IPS-18a (cell line): ENCODE data around the gene TTLL11.

Experiments used
- H3K27ac ChIP-seq: one replicate; pipeline ENCODE4 v1.5.1; 2013; ENCODE audit warnings: low read length
- H3K27me3 ChIP-seq: one replicate; pipeline ENCODE4 v1.6.1; 2013; ENCODE audit warnings: mild to moderate bottlenecking, low read length; ENCODE audit not compliant: control insufficient read depth, insufficient read depth
- H3K36me3 ChIP-seq: one replicate; pipeline ENCODE4 v1.6.1; 2013; ENCODE audit warnings: low read depth, low read length; ENCODE audit not compliant: control insufficient read depth
- H3K4me1 ChIP-seq: one replicate; pipeline ENCODE4 v1.6.1; 2013; ENCODE audit warnings: low read depth, low read length; ENCODE audit not compliant: control insufficient read depth
- H3K4me3 ChIP-seq: one replicate; pipeline ENCODE4 v1.5.1; 2013; ENCODE audit warnings: low read length
- H3K9ac ChIP-seq: one replicate; pipeline ENCODE4 v1.6.1; 2013; ENCODE audit warnings: mild to moderate bottlenecking, low read length, moderate library complexity
- H3K9me3 ChIP-seq: one replicate; pipeline ENCODE4 v1.6.1; 2013; ENCODE audit warnings: low read depth, low read length; ENCODE audit not compliant: control insufficient read depth

Gene TTLL11

GRCh38 chr9:121783521-121784507, 309.3 kb downstream of the TTLL11 start:
- peaks cover 14% of the 10 kb centered on the region for H3K36me3 ChIP-seq
- H3K9ac ChIP-seq = no peak overlapping the region
- no peaks in the 10 kb centered on the region for H3K27me3 ChIP-seq
- peaks cover 18% of the 10 kb centered on the region for H3K4me1 ChIP-seq
- H3K4me3 ChIP-seq = no peak overlapping the region
- no peak overlapping the region for H3K27ac ChIP-seq
- H3K9me3 ChIP-seq = no peaks in the 10 kb centered on the region

DNA sequence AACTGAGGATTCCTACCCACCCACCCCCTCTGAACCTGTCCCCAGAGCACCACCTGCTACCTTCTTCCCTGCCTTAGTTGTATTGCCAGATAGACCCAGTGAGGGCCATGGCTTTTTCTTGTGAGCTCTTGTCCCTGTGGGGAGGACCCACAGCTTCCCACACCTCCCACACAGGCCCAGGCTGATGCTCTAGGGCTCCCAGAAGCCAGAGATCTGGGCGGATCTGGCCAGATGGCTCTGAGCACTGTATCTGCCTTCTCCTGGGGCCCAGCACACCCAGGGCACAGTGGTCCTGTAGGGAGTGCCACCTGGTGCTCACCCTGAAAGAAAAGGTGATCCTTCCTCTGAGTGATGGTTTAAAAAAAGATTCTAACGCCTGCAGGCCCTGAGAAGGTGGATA, 310.0 kb downstream of the TTLL11 start:
- H3K36me3 ChIP-seq = peaks cover 14% of the 10 kb centered on the region
- no peak overlapping the region for H3K4me3 ChIP-seq
- no peaks in the 10 kb centered on the region for H3K9me3 ChIP-seq
- H3K9ac ChIP-seq = no peak overlapping the region
- no peak overlapping the region for H3K27ac ChIP-seq
- H3K27me3 ChIP-seq = no peaks in the 10 kb centered on the region
- peaks cover 18% of the 10 kb centered on the region for H3K4me1 ChIP-seq

- H3K27me3 ChIP-seq = no peaks in the 10 kb centered on the region
- no peak overlapping the region for H3K9ac ChIP-seq
- H3K27ac ChIP-seq = no peak overlapping the region
- no peaks in the 10 kb centered on the region for H3K9me3 ChIP-seq
- peaks cover 18% of the 10 kb centered on the region for H3K4me1 ChIP-seq
- no peak overlapping the region for H3K4me3 ChIP-seq
- peaks cover 18% of the 10 kb centered on the region for H3K36me3 ChIP-seq
Measured at GRCh38 chr9:121782514-121783110, 310.5 kb downstream of the TTLL11 start.

DNA sequence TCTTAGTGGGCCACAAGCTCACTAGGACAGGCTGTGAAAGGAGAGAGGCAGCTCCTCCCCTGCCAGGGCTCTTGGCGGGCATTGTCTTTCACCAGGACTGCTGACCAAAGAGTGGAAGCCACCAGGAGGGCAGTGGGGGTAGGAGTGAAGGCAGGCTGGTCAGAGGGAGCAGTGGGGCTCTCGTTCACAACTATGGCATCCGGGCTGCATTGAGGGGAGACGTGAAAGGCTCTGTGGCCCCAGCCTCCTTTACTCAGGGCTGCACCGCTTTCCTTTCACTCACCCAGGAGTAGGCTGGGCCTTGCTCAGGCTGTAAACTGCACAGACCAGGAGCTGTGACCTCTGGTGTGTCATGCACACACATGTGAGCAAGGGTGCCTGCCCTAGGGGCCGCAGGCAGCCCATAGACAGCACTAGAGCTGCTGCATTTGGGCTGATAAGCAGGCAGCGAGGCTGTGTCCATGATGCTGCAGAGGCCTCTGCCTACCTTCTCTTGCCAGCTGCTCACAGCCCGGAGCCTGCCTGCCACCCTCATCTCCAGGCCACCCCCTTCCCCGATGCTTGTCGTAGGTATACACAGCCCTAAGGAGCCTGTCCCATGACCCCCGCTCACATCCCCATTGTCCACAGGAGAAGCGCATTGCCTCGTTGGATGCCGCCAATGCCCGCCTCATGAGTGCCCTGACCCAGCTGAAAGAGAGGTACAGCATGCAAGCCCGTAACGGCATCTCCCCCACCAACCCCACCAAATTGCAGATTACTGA, 311.2 kb downstream of the TTLL11 start:
- Histone ChIP-seq H3K27ac (no peak overlapping the region), H3K9me3 (no peaks in the 10 kb centered on the region), H3K4me1 (peaks cover 18% of the 10 kb centered on the region), H3K27me3 (no peaks in the 10 kb centered on the region), H3K4me3 (no peak overlapping the region), H3K9ac (no peak overlapping the region), H3K36me3 (peaks cover 23% of the 10 kb centered on the region)

GRCh38 chr9:121781145-121781548, 312.0 kb downstream of the TTLL11 start:
- H3K27me3 ChIP-seq = no peaks in the 10 kb centered on the region
- no peak overlapping the region for H3K27ac ChIP-seq
- peaks cover 18% of the 10 kb centered on the region for H3K4me1 ChIP-seq
- H3K4me3 ChIP-seq = no peak overlapping the region
- H3K9ac ChIP-seq = no peak overlapping the region
- H3K36me3 ChIP-seq = peaks cover 30% of the 10 kb centered on the region
- no peaks in the 10 kb centered on the region for H3K9me3 ChIP-seq

- H3K36me3 ChIP-seq = peaks cover 32% of the 10 kb centered on the region
Measured at GRCh38 chr9:121780177-121781040, 312.7 kb downstream of the TTLL11 start.

DNA sequence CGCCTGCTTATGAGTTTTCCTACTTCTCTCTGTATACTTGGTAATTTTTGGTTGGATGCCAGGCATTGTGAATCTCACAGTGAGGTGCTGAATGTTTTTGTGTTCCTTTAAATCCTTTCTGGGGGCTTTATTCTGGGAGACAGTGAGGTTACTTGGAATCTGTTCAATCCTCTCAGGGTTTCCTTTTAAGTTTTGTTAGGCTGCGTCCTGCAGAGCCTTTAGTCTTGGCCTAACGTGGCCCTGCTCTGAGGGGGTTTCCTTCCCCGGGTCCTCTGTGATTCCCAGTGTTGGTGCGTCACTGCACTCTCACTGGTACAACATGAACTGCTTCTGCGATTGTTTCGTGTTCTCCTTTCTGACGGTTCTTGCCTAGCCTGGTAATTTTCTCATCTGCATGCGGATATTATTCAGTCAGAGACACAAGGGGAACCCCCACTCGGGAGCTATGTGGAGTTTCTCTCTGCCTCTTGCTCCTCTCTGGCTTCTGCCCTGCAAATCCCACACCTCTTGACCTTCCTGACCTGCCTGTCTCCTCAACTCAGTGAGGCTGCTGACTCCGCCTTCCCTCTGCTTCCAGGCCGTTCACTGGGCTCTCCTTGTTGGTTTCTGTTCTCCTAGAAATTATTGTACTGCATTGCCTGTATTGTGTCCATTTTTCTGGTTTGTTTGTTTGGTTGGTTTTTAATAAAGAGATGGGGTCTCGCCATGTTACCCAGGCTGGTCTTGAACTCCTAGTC, 313.6 kb downstream of the TTLL11 start:
- Histone ChIP-seq H3K36me3 (peaks cover 33% of the 10 kb centered on the region), H3K27ac (no peak overlapping the region), H3K27me3 (no peaks in the 10 kb centered on the region), H3K4me3 (no peak overlapping the region), H3K4me1 (peaks cover 15% of the 10 kb centered on the region), H3K9me3 (no peaks in the 10 kb centered on the region), H3K9ac (no peak overlapping the region)

More at GRCh38 chr9:121780177-121781040, 312.7 kb downstream of the TTLL11 start:
- no peak overlapping the region for H3K9ac ChIP-seq
- H3K4me3 ChIP-seq = no peak overlapping the region
- peaks cover 18% of the 10 kb centered on the region for H3K4me1 ChIP-seq
- H3K27ac ChIP-seq = no peak overlapping the region
- H3K9me3 ChIP-seq = no peaks in the 10 kb centered on the region
- H3K27me3 ChIP-seq = no peaks in the 10 kb centered on the region

GRCh38 chr9:121778252-121779225, 314.6 kb downstream of the TTLL11 start:
- peaks cover 4% of the 10 kb centered on the region for H3K4me1 ChIP-seq
- no peaks in the 10 kb centered on the region for H3K9me3 ChIP-seq
- no peak overlapping the region for H3K27ac ChIP-seq
- H3K27me3 ChIP-seq = no peaks in the 10 kb centered on the region
- H3K4me3 ChIP-seq = no peak overlapping the region
- H3K9ac ChIP-seq = no peak overlapping the region
- peaks cover 37% of the 10 kb centered on the region for H3K36me3 ChIP-seq

GRCh38 chr9:121776739-121777637, 316.1 kb downstream of the TTLL11 start:
- Histone ChIP-seq H3K9me3 (no peaks in the 10 kb centered on the region), H3K27me3 (no peaks in the 10 kb centered on the region), H3K27ac (no peak overlapping the region), H3K4me3 (no peak overlapping the region), H3K36me3 (peaks cover 36% of the 10 kb centered on the region), H3K9ac (no peak overlapping the region), H3K4me1 (no peaks in the 10 kb centered on the region)
